Uterus (tissue), 4 donors: ENCODE results near the gene ADD3. TPM values are rescaled to one million over a fixed set of nuclear protein-coding genes. Genes with fewer than 3 reads are reported as not detected.

Experiments used
- DNase-seq, 2 donors: peaks; one replicate each; pipeline ENCODE4 v3.0.0-alpha.2; 2019 to 2020
- H3K27ac ChIP-seq, 2 donors: fragments of 200-600 bp; sonication (generic); 1 replicate in 1 of 2; 2 replicates in 1 of 2; pipeline ENCODE4 v1.5.1; 2016 to 2018
- H3K27me3 ChIP-seq, 2 donors: fragments of 200-600 bp; sonication (generic); one replicate each; pipeline ENCODE4 v1.5.1; 2018 to 2019; ENCODE audit warnings: control low read depth in 1 of 2
- H3K36me3 ChIP-seq, 2 donors: fragments of 200-600 bp; sonication (generic); one replicate each; pipeline ENCODE4 v1.5.1; 2019; ENCODE audit warnings: control low read depth in 1 of 2
- H3K4me1 ChIP-seq, 2 donors: fragments of 200-600 bp; sonication (generic); one replicate each; pipeline ENCODE4 v1.5.1; 2018 to 2019; ENCODE audit warnings: control low read depth in 1 of 2
- H3K4me3 ChIP-seq, 2 donors: fragments of 200-600 bp; sonication (generic); 1 replicate in 1 of 2; 2 replicates in 1 of 2; pipeline ENCODE4 v1.5.1; 2018 to 2019; ENCODE audit warnings: mild to moderate bottlenecking in 1 of 2
- H3K9me3 ChIP-seq, 2 donors: fragments of 200-600 bp; sonication (generic); one replicate each; pipeline ENCODE4 v1.5.1; 2019; ENCODE audit warnings: control low read depth in 1 of 2
- CTCF ChIP-seq, 4 experiments: fragments of 200-600 bp in 2 of 4; fragments of 450-650 bp in 2 of 4; sonication (generic) in 2 of 4; IDR thresholded peaks; one replicate each; pipeline ENCODE4 v1.5.1; 2016 to 2019; ENCODE audit warnings: antibody characterized with exemption in 4 of 4, mild to moderate bottlenecking in 2 of 4, moderate library complexity in 1 of 4
- POLR2A ChIP-seq, 2 donors: fragments of 450-650 bp; IDR thresholded peaks; one replicate each; pipeline ENCODE4 v1.6.1; 2016; ENCODE audit warnings: antibody characterized with exemption in 2 of 2, mild to moderate bottlenecking in 1 of 2, moderate library complexity in 1 of 2
- intact Hi-C: fragments of 100-400 bp; cut with DNase I; formaldehyde crosslinking; loops from one replicate; pipeline ENCODE4 v1.15.1; 2023; ENCODE audit warnings: low total_unique reads
- total RNA-seq, 4 donors: library from RNA; depleted of rRNA in 3 of 4; stranded (reverse); fragments of >200 nt in 3 of 4; gene quantifications; one replicate each; pipeline versions ENCODE4 v1.1.0 to v1.2.4, GENCODE V29; 2014 to 2023
- donor health status: DM: yes; HTN: yes; CAD: no.

Gene ADD3
- total RNA-seq, 4 donors from 2014 or later: 55.0 to 935 (median 92.6) TPM

- Histone ChIP-seq H3K27me3 (no peaks in the 10 kb centered on the region), H3K4me1 (no peaks in the 10 kb centered on the region), H3K4me3 (no peak overlapping the region), H3K9me3 (no peaks in the 10 kb centered on the region), H3K36me3 (no peaks in the 10 kb centered on the region), H3K27ac (no peak overlapping the region)
- DNase-seq: no peak
- intact Hi-C loops: no loop called here
- no peak for TF ChIP-seq POLR2A (IDR thresholded peaks at IDR 0.05)
- no peak for TF ChIP-seq CTCF (IDR thresholded peaks at IDR 0.05)
Measured at GRCh38 chr10:110101464-110102144, 93.8 kb downstream of the ADD3 start.

DNA sequence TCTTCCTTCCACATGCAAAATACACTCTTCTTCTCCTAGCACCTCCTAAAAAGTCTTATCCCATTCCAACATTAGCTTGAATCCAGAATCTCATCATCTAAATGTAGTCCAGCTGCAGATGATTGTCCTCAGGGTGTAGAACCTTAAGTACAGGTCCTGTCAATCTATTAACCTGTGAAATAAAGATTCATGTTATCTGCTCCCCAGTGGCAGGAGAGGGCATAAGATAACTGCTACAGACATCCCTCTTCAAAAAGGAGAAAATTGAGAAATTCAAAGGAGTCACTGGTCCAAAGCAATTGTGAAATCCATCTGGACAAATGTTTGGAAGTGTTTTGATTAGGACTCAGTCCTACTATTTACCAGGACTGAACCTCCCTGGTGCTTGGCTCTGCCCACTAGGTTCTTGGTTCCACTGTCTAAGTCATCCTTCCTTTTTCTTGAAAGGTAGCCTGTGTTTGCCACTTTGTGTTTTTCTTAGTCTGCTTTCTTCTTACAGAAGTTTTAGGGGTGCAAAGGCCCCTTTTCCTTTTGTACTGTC lies 96.2 kb downstream of the ADD3 start:
- Histone ChIP-seq H3K36me3 (no peaks in the 10 kb centered on the region), H3K27ac (no peak overlapping the region), H3K4me3 (no peak overlapping the region), H3K9me3 (no peaks in the 10 kb centered on the region), H3K4me1 (no peaks in the 10 kb centered on the region), H3K27me3 (no peaks in the 10 kb centered on the region)
- intact Hi-C loops: no loop called here
- TF ChIP-seq CTCF (IDR thresholded peaks at IDR 0.05): no peak
- TF ChIP-seq POLR2A (IDR thresholded peaks at IDR 0.05): no peak
- no peak for DNase-seq

DNA sequence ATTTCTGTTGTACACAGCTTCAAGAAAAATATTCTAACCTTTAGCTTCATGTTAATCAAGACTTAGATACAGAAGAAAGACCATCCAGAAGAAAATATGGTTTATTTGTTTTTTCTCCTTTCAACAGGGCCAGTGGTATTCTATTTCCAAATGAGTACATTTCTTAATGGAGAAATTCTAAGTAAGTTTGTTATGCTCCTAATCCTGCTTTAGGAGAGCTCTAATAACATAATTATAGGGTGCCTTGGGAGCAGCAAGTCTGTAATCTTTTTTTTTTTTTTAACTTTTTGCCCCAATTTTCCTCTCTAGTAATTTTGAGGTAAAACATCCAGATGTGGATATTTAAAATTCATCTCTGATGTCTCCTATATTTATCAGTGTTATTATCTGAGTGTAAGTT lies 98.1 kb downstream of the ADD3 start:
- H3K9me3 ChIP-seq: no peaks in the 10 kb centered on the region
- no peaks in the 10 kb centered on the region for H3K4me1 ChIP-seq
- H3K27ac ChIP-seq: no peak overlapping the region
- DNase-seq: no peak
- TF ChIP-seq CTCF (IDR thresholded peaks at IDR 0.05) (no peak), POLR2A (IDR thresholded peaks at IDR 0.05) (no peak)
- intact Hi-C loops: no loop called here
- H3K4me3 ChIP-seq: no peak overlapping the region
- no peaks in the 10 kb centered on the region for H3K36me3 ChIP-seq
- H3K27me3 ChIP-seq: no peaks in the 10 kb centered on the region

- no peaks in the 10 kb centered on the region for H3K36me3 ChIP-seq
- no peak overlapping the region for H3K27ac ChIP-seq
- H3K9me3 ChIP-seq: no peaks in the 10 kb centered on the region
- TF ChIP-seq CTCF (IDR thresholded peaks at IDR 0.05) (no peak), POLR2A (IDR thresholded peaks at IDR 0.05) (no peak)
- DNase-seq: no peak
- no peak overlapping the region for H3K4me3 ChIP-seq
- no peaks in the 10 kb centered on the region for H3K4me1 ChIP-seq
- intact Hi-C loops: no loop called here
- H3K27me3 ChIP-seq: no peaks in the 10 kb centered on the region
Measured at GRCh38 chr10:110107430-110107829, 99.6 kb downstream of the ADD3 start.

DNA sequence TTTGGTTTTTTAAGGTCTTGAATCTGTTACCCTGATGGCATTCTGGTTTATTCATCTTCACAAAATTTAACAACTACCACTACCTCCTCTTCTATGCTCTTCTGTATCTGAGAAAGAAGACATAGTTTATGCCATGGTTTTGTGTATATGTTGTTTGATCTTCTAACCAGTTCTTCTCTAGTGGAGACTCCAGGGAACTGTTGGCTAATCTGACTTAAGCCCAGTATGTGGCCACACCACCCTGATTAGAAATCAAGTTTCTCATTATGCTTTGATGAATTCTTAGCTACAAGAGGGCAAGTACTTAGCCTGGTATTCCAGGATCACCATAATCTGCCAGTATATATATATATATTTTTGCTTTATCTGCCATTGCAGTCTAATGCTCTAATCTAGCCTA lies 100.1 kb downstream of the ADD3 start:
- no peaks in the 10 kb centered on the region for H3K4me1 ChIP-seq
- DNase-seq: no peak
- H3K4me3 ChIP-seq: no peak overlapping the region
- no peaks in the 10 kb centered on the region for H3K9me3 ChIP-seq
- no peaks in the 10 kb centered on the region for H3K36me3 ChIP-seq
- TF ChIP-seq CTCF (IDR thresholded peaks at IDR 0.05): no peak
- TF ChIP-seq POLR2A (IDR thresholded peaks at IDR 0.05): no peak
- intact Hi-C loops: no loop called here
- no peak overlapping the region for H3K27ac ChIP-seq
- no peaks in the 10 kb centered on the region for H3K27me3 ChIP-seq
